Testis (tissue), 3 donors: ENCODE results near the gene SLC35G1. TPM values are rescaled to one million over a fixed set of nuclear protein-coding genes. Genes with fewer than 3 reads are reported as not detected.

Source experiments
- DNase-seq: peaks from one replicate; pipeline ENCODE4 v3.0.0-alpha.2; 2019
- H3K27ac ChIP-seq, 2 donors: fragments of 200-600 bp; sonication (generic); one replicate each; pipeline ENCODE4 v1.5.1; 2019
- H3K27me3 ChIP-seq: fragments of 200-600 bp; sonication (generic); one replicate; pipeline ENCODE4 v1.5.1; 2019
- H3K36me3 ChIP-seq: fragments of 200-600 bp; sonication (generic); one replicate; pipeline ENCODE4 v1.5.1; 2017; ENCODE audit warnings: low read depth; ENCODE audit errors: missing control alignments
- H3K4me1 ChIP-seq: fragments of 200-600 bp; sonication (generic); one replicate; pipeline ENCODE4 v1.5.1; 2019
- H3K4me3 ChIP-seq, 2 donors: fragments of 200-600 bp; sonication (generic); one replicate each; pipeline ENCODE4 v1.5.1; 2017 to 2019
- H3K9me3 ChIP-seq: fragments of 200-600 bp; sonication (generic); one replicate; pipeline ENCODE4 v1.5.1; 2017
- POLR2A ChIP-seq: fragments of 450-650 bp; IDR thresholded peaks from one replicate; pipeline ENCODE4 v1.6.1; 2017; ENCODE audit warnings: antibody characterized with exemption, mild to moderate bottlenecking, moderate library complexity
- WGBS, 2 donors: methylation state at CpG; one replicate each; pipeline ENCODE4 v1.1.5; 2018; 5-methylcytosine and 5-hydroxymethylcytosine counted together
- intact Hi-C: fragments of 100-400 bp; cut with DNase I; formaldehyde crosslinking; loops from one replicate; pipeline ENCODE4 v1.15.1; 2023; ENCODE audit warnings: low total_unique reads
- polyA plus RNA-seq: library from polyadenylated mRNA; stranded (reverse); fragments of 350-450 nt; fragmentation: Illumina TruSeq; extraction: RNeasy Lipid Tissue Mini Kit (QIAGEN cat#74804); gene quantifications from one replicate; pipeline ENCODE4 v1.2.3, GENCODE V29; 2014; ENCODE audit warnings: low read depth, low replicate concordance; ENCODE audit not compliant: insufficient read depth
- total RNA-seq, 2 donors: library from RNA; depleted of rRNA; stranded (reverse); fragments of >200 nt; gene quantifications; one replicate each; pipeline ENCODE4 v1.2.3, GENCODE V29; 2016
- TF ChIP-seq, protein P1 (sequence below), 3 experiments: fragments of 450-650 bp in 2 of 3; fragments of 200-600 bp in 1 of 3; sonication (generic) in 1 of 3; IDR thresholded peaks; one replicate each; pipeline ENCODE4 v1.5.1; 2016 to 2019; ENCODE audit warnings: antibody characterized with exemption in 3 of 3, mild to moderate bottlenecking in 2 of 3, moderate library complexity in 1 of 3

The SLC35G1 gene
- total and polyA plus RNA-seq, 3 donors from 2014 or later: 8.8 to 13.9 (median 9.8) TPM

DNA sequence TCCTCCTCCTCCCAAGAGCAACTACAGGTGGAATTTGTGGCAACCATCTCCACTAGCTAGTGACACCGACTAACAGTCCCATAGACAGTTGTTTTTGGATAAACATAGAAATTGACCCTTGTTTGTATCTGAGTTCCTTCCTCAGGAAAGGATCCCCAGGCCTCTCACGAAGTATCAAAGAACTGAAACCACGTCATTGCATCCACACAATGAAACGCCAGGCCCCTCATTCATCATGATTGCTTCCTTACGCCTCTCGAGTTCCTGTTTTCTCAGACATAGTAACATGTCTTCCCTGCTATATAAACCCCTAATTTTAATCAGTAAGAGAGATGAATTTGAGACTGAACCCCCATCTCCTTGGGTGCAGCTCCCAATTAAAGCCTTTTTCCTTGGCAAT is 18.1 kb downstream of the SLC35G1 start:
- TF ChIP-seq POLR2A: no peak
- TF ChIP-seq, protein P1, sequence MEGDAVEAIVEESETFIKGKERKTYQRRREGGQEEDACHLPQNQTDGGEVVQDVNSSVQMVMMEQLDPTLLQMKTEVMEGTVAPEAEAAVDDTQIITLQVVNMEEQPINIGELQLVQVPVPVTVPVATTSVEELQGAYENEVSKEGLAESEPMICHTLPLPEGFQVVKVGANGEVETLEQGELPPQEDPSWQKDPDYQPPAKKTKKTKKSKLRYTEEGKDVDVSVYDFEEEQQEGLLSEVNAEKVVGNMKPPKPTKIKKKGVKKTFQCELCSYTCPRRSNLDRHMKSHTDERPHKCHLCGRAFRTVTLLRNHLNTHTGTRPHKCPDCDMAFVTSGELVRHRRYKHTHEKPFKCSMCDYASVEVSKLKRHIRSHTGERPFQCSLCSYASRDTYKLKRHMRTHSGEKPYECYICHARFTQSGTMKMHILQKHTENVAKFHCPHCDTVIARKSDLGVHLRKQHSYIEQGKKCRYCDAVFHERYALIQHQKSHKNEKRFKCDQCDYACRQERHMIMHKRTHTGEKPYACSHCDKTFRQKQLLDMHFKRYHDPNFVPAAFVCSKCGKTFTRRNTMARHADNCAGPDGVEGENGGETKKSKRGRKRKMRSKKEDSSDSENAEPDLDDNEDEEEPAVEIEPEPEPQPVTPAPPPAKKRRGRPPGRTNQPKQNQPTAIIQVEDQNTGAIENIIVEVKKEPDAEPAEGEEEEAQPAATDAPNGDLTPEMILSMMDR (IDR thresholded peaks at IDR 0.05): no peak
- H3K4me1 ChIP-seq: peaks cover 2% of the 10 kb centered on the region
- no peaks in the 10 kb centered on the region for H3K9me3 ChIP-seq
- intact Hi-C loops: no loop called here
- H3K27me3 ChIP-seq: no peaks in the 10 kb centered on the region
- WGBS, 2 donors: 76 to 81% methylated on average over 6 of the region's 6 CpGs
- no peaks in the 10 kb centered on the region for H3K36me3 ChIP-seq
- H3K4me3 ChIP-seq: no peak overlapping the region
- no peak overlapping the region for H3K27ac ChIP-seq
- no peak for DNase-seq

DNA sequence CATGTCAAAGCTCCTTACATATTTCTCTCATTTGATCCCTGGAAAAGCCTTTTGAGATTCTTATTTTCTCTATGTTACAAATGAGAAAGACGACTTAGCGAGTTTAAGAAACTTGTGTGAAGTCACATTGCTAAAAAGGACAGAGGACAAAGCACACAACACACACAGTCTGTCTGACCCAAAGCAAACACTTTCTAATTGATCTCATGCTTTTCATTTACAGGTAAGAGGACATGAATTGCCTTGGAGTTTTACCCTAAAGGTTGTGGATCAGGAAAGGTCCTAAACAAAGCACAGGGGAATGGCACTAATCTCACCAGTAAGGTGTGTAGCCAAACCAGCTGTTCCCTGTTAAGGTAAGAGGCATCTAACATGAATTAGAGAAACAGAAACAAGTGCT is 18.7 kb downstream of the SLC35G1 start:
- Histone ChIP-seq H3K27me3 (no peaks in the 10 kb centered on the region), H3K4me1 (peaks cover 5% of the 10 kb centered on the region), H3K9me3 (no peaks in the 10 kb centered on the region), H3K27ac (no peak overlapping the region), H3K4me3 (no peak overlapping the region), H3K36me3 (no peaks in the 10 kb centered on the region)
- intact Hi-C loops: no loop called here
- 93 to 98% methylated on average over 2 of the region's 2 CpGs for WGBS, 2 donors
- TF ChIP-seq POLR2A: no peak
- no peak for DNase-seq

DNA sequence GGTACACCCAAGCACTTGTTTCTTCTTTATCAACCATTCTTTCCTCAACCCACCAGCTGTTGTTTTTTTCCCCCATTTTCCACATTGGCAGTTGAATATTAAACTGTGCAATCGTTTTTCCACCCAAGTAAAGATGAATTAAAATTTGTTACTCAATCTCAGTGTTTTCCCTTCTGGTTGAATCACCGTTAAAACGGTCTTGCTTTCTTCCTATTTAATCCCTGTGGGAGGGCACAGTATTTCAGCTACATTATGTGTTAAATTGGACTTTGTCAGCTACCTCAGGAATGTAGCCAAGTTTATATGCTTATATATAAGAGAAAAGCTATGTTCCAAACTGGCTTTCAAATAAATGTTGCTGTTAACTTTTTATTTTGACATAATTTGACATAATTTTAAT is 19.9 kb downstream of the SLC35G1 start:
- H3K36me3 ChIP-seq: no peaks in the 10 kb centered on the region
- H3K4me3 ChIP-seq: no peak overlapping the region
- peaks cover 5% of the 10 kb centered on the region for H3K4me1 ChIP-seq
- TF ChIP-seq, protein P1 (IDR thresholded peaks at IDR 0.05): no peak
- no peak for TF ChIP-seq POLR2A
- intact Hi-C loops: no loop called here
- WGBS, 2 donors: 79 to 81% methylated on average over 3 of the region's 3 CpGs
- no peaks in the 10 kb centered on the region for H3K9me3 ChIP-seq
- H3K27ac ChIP-seq: no peak overlapping the region
- no peaks in the 10 kb centered on the region for H3K27me3 ChIP-seq
- DNase-seq: no peak

DNA sequence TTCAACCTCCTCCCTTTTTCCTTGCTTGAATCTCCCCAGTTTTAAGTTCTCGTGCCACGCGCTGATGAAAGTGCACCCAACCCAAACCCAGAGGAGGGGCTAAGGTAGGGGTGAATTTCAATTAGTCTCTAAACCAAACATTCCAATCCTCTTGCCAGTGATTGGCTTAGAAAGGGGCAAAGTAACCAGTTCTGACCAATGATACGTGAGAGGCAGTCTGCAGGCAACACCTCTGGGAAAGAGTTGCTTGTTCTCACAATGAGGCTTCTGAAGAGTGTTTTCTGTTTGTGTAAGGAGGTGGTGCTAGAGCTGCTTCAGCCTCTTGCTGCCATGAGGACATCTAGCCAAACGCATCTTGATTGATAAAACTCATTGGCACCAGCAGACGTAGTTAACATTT is 21.8 kb downstream of the SLC35G1 start:
- no peak for TF ChIP-seq POLR2A
- TF ChIP-seq, protein P1 (IDR thresholded peaks at IDR 0.05): no peak
- no peaks in the 10 kb centered on the region for H3K9me3 ChIP-seq
- intact Hi-C loops: no loop called here
- no peaks in the 10 kb centered on the region for H3K27me3 ChIP-seq
- 50 to 58% methylated on average over 6 of the region's 6 CpGs for WGBS, 2 donors
- H3K4me1 ChIP-seq: peaks cover 5% of the 10 kb centered on the region
- H3K36me3 ChIP-seq: no peaks in the 10 kb centered on the region
- H3K4me3 ChIP-seq: no peak overlapping the region
- no peak overlapping the region for H3K27ac ChIP-seq
- no peak for DNase-seq

DNA sequence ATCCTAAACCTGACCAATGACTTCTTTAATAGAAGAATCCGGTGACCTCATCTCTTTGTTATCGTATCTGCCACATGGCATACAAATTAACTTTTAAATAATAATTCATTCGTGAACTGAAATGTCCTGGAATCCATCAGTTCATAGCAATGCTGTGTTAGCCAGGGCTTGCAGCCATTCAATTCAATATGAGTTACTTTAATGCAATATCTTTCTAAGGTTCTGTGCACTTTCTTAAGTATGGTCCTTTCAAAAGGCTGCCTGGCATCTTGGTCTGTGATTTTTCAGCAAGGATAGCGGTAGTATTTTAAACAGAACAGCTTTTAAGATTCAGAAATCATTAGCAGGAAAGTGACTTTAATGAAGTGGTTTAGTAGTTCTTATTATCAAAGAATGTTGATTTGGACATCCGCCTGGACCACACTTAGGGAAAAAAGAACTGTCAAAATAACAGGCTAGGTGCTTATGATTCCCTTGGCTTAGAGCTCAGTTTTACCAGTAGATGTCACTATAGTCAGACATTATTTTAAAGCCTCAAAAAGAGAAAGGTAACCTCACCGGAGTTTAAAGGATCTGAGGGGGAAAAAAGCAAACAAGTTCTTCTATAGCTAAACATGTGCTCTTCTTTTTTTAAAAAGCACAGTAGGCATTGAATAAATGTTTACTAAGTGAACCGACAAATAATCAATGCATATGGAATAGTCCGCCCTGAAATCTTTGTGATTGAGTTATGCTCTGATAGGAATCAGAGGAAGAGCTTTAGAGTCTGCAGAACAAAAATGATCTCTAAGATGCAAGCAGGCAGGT is 22.7 kb downstream of the SLC35G1 start:
- Histone ChIP-seq H3K36me3 (no peaks in the 10 kb centered on the region), H3K4me1 (peaks cover 5% of the 10 kb centered on the region), H3K9me3 (no peaks in the 10 kb centered on the region), H3K4me3 (no peak overlapping the region), H3K27me3 (no peaks in the 10 kb centered on the region), H3K27ac (no peak overlapping the region)
- intact Hi-C loops: no loop called here
- no peak for TF ChIP-seq POLR2A
- TF ChIP-seq, protein P1 (IDR thresholded peaks at IDR 0.05): peak in 2 of 3 experiments; percentile 29 to 51
- no peak for DNase-seq
- whole genome bisulfite sequencing, 2 donors: 31 to 34% methylated on average over 8 of the region's 8 CpGs
